ENCODE measurements around the gene PHLDB1.

The PHLDB1 gene

GRCh38 chr11:118615282-118615975 lies 8.0 kb downstream of the PHLDB1 start:
- POLR2A ChIA-PET = no interaction called here
- CTCF ChIA-PET = no interaction called here
- TF ChIP-seq L3MBTL2 (conservative IDR thresholded peaks at IDR 0.05) = no peak
- TF ChIP-seq FOXK2 (IDR thresholded peaks at IDR 0.05) = no peak
- TF ChIP-seq FOXA1 (IDR thresholded peaks at IDR 0.05) = no peak
- TF ChIP-seq ZNF384 (IDR thresholded peaks at IDR 0.05) = no peak
- no peak for TF ChIP-seq HDGF (IDR thresholded peaks at IDR 0.05; ENCODE audit: borderline replicate concordance)
- TF ChIP-seq LEF1 (IDR thresholded peaks at IDR 0.05; ENCODE audit: borderline replicate concordance) = no peak
- no peak for TF ChIP-seq SUZ12 (IDR thresholded peaks at IDR 0.05)
- DNase-seq (ENCODE audit: extremely low spot score) = no peak

GRCh38 chr11:118615976-118616371 lies 8.6 kb downstream of the PHLDB1 start:
- POLR2A ChIA-PET = no interaction called here
- CTCF ChIA-PET = no interaction called here
- TF ChIP-seq ZNF384 (IDR thresholded peaks at IDR 0.05) (no peak), FOXK2 (IDR thresholded peaks at IDR 0.05) (no peak), BHLHE40 (IDR thresholded peaks at IDR 0.05; ENCODE audit: borderline replicate concordance) (no peak), HDGF (IDR thresholded peaks at IDR 0.05; ENCODE audit: borderline replicate concordance) (no peak), CTBP1 (IDR thresholded peaks at IDR 0.05; ENCODE audit: borderline replicate concordance) (no peak), ARNT (IDR thresholded peaks at IDR 0.05) (no peak), ELF4 (IDR thresholded peaks at IDR 0.05) (no peak), NFRKB (IDR thresholded peaks at IDR 0.05) (no peak), FOXM1 (IDR thresholded peaks at IDR 0.05; ENCODE audit: borderline replicate concordance) (no peak)

GRCh38 chr11:118618115-118618990 lies 10.9 kb downstream of the PHLDB1 start:
- DNase-seq (ENCODE audit: extremely low spot score) = no peak
- ChIA-PET CTCF (no interaction called here), POLR2A (interaction anchor here (1.1 to 1.3 kb wide), 2 partner anchors 11 to 17 kb away, joined by 3 to 5 read pairs; partner anchors contain the start of gene PHLDB1)
- TF ChIP-seq NFRKB (IDR thresholded peaks at IDR 0.05) = no peak
- TF ChIP-seq SUZ12 (IDR thresholded peaks at IDR 0.05) = no peak
- no peak for TF ChIP-seq FOXM1 (IDR thresholded peaks at IDR 0.05; ENCODE audit: borderline replicate concordance)
- TF ChIP-seq FOXK2 (IDR thresholded peaks at IDR 0.05) = no peak
- no peak for TF ChIP-seq TARDBP (IDR thresholded peaks at IDR 0.05)
- TF ChIP-seq HDGF (IDR thresholded peaks at IDR 0.05; ENCODE audit: borderline replicate concordance) = no peak
- no peak for TF ChIP-seq ARNT (IDR thresholded peaks at IDR 0.05)
- TF ChIP-seq PKNOX1 (IDR thresholded peaks at IDR 0.05) = no peak
- TF ChIP-seq SP1 (IDR thresholded peaks at IDR 0.05) = no peak
- no peak for TF ChIP-seq BHLHE40 (IDR thresholded peaks at IDR 0.05; ENCODE audit: borderline replicate concordance)
- TF ChIP-seq L3MBTL2 (conservative IDR thresholded peaks at IDR 0.05) = no peak
- TF ChIP-seq ELF4 (IDR thresholded peaks at IDR 0.05) = no peak
- TF ChIP-seq LEF1 (IDR thresholded peaks at IDR 0.05; ENCODE audit: borderline replicate concordance) = no peak
- no peak for TF ChIP-seq FOXA1 (IDR thresholded peaks at IDR 0.05)
- no peak for TF ChIP-seq CTBP1 (IDR thresholded peaks at IDR 0.05; ENCODE audit: borderline replicate concordance)
- TF ChIP-seq ZNF384 (IDR thresholded peaks at IDR 0.05) = no peak

More at GRCh38 chr11:118615976-118616371, 8.6 kb downstream of the PHLDB1 start:
- DNase-seq (ENCODE audit: extremely low spot score) = no peak

- POLR2A ChIA-PET = interaction anchor here (1.1 to 1.3 kb wide), 2 partner anchors 12 to 16 kb away, joined by 3 to 5 read pairs; partner anchors contain the start of gene PHLDB1
- CTCF ChIA-PET = no interaction called here
- DNase-seq (ENCODE audit: extremely low spot score) = no peak
- TF ChIP-seq ELF4 (IDR thresholded peaks at IDR 0.05) = no peak
- no peak for TF ChIP-seq PKNOX1 (IDR thresholded peaks at IDR 0.05)
- TF ChIP-seq FOXA1 (IDR thresholded peaks at IDR 0.05) = no peak
- no peak for TF ChIP-seq BHLHE40 (IDR thresholded peaks at IDR 0.05; ENCODE audit: borderline replicate concordance)
- TF ChIP-seq TARDBP (IDR thresholded peaks at IDR 0.05) = no peak
- no peak for TF ChIP-seq ARNT (IDR thresholded peaks at IDR 0.05)
- no peak for TF ChIP-seq LEF1 (IDR thresholded peaks at IDR 0.05; ENCODE audit: borderline replicate concordance)
- TF ChIP-seq SP1 (IDR thresholded peaks at IDR 0.05) = no peak
- no peak for TF ChIP-seq FOXK2 (IDR thresholded peaks at IDR 0.05)
- no peak for TF ChIP-seq SUZ12 (IDR thresholded peaks at IDR 0.05)
These were observed 11.6 kb downstream of the PHLDB1 start for GRCh38 chr11:118618991-118619375.

- DNase-seq (ENCODE audit: extremely low spot score) = no peak
- ChIA-PET POLR2A (interaction anchor here (1.3 to 3.4 kb wide), 3 partner anchors 11 to 40 kb away, joined by 3 to 28 read pairs (median 4); partner anchors contain the start of gene PHLDB1), CTCF (no interaction called here)
- no peak for TF ChIP-seq SP1 (IDR thresholded peaks at IDR 0.05)
- no peak for TF ChIP-seq TARDBP (IDR thresholded peaks at IDR 0.05)
- no peak for TF ChIP-seq FOXA1 (IDR thresholded peaks at IDR 0.05)
- TF ChIP-seq LEF1 (IDR thresholded peaks at IDR 0.05; ENCODE audit: borderline replicate concordance) = no peak
- no peak for TF ChIP-seq SUZ12 (IDR thresholded peaks at IDR 0.05)
- TF ChIP-seq ZNF384 (IDR thresholded peaks at IDR 0.05) = no peak
- no peak for TF ChIP-seq ARNT (IDR thresholded peaks at IDR 0.05)
- TF ChIP-seq HDGF (IDR thresholded peaks at IDR 0.05; ENCODE audit: borderline replicate concordance) = no peak
- TF ChIP-seq NFRKB (IDR thresholded peaks at IDR 0.05) = no peak
- no peak for TF ChIP-seq ELF4 (IDR thresholded peaks at IDR 0.05)
These were observed 12.2 kb downstream of the PHLDB1 start for GRCh38 chr11:118619444-118620197.
